ENCODE measurements around the gene TBPL1.

TBPL1 gene

DNA sequence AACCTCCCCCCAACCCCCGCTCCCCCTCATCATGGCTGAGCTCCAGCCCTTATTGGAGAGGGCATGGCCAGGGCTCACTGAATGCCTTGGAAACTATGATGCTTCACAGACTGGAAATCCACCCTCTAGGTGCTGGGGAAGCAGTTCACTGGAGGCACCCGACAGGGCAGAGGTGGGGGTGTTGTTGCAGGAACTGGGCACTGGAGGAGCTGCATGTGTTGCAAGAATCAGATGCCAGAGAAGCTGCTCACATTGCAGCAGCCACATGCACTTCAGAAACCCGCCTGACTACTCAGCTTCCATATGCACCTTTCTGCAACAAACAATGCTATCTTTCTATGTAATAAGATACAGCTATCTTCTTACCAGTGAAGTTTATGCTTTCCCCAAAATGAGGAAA is 7.9 kb upstream of the TBPL1 start:
- H3K4me3 Mint-ChIP-seq, result no peak overlapping the region
- no peak for DNase-seq (ENCODE audit: low spot score in 2 of 2)
- H3K9me3 Mint-ChIP-seq, result no peaks in the 10 kb centered on the region
- ATAC-seq, result no peak
- H3K36me3 Mint-ChIP-seq, result no peaks in the 10 kb centered on the region
- H3K4me1 Mint-ChIP-seq, result no peaks in the 10 kb centered on the region
- H3K27ac Mint-ChIP-seq, result no peak overlapping the region

DNA sequence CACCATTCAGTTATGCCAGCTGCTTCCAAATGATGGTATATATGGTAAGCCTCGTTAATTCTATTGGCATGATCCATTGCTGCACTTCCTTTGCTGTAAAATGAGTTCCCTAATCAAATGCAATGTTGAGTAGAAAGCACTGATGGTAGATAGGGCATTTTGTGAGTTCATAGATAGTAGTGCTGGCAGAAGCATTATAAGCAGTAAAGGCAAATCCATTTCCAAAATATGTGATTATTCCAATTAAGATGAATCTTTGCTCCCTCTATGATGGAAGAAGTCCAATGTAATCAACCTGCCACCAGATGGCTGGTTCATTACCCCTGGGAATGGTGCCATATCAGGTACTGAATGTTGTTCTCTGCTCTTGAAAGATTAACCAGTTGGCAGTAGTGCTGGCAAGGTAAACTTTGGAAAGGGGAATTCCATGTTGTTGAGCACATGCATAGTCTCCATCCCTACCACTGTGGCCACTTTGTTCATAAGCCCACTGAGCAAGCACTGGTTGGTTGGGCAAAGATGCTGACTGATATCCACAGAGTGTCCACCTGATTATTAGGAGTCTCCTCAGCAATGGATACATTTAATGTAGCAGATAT is 5.6 kb upstream of the TBPL1 start:
- ATAC-seq (no peak), DNase-seq (ENCODE audit: low spot score in 2 of 2) (no peak)
- no peak overlapping the region for H3K27ac Mint-ChIP-seq
- H3K9me3 Mint-ChIP-seq, result no peaks in the 10 kb centered on the region
- H3K4me3 Mint-ChIP-seq, result no peak overlapping the region
- no peaks in the 10 kb centered on the region for H3K36me3 Mint-ChIP-seq
- peaks cover 8% of the 10 kb centered on the region for H3K4me1 Mint-ChIP-seq

- DNase-seq (ENCODE audit: low spot score in 2 of 2) (no peak), ATAC-seq (no peak)
- H3K27ac Mint-ChIP-seq, result no peak overlapping the region
- peaks cover 6% of the 10 kb centered on the region for H3K36me3 Mint-ChIP-seq
- peaks cover 8% of the 10 kb centered on the region for H3K4me1 Mint-ChIP-seq
- H3K4me3 Mint-ChIP-seq, result no peak overlapping the region
- no peaks in the 10 kb centered on the region for H3K9me3 Mint-ChIP-seq
Measured at GRCh38 chr6:133948472-133948871, 4.6 kb upstream of the TBPL1 start.

DNA sequence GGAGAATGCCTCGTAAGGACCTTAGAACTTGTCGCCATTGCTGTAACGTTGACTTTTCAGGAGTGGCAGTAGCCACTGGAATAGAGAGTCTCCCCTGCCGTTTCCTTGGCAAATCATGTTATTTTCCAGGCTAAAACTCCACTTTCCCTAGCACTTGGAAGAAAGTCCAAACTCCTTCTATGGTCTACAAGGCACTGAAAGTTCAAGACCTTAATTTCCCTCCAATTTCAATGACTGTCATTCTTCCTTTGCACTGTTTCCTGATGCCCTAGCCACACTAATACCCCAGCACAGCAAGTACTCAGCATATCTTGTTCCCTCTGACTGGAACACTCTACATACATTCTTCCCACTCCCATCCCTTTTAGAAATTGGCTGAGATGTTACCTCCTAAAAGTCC is 1.8 kb upstream of the TBPL1 start:
- peaks cover 27% of the 10 kb centered on the region for H3K4me1 Mint-ChIP-seq
- peak overlapping the region; percentile 95 for H3K27ac Mint-ChIP-seq
- H3K4me3 Mint-ChIP-seq, result peak overlapping the region; percentile 95
- no peak for DNase-seq (ENCODE audit: low spot score in 2 of 2)
- no peaks in the 10 kb centered on the region for H3K9me3 Mint-ChIP-seq
- no peak for ATAC-seq
- peaks cover 6% of the 10 kb centered on the region for H3K36me3 Mint-ChIP-seq

DNA sequence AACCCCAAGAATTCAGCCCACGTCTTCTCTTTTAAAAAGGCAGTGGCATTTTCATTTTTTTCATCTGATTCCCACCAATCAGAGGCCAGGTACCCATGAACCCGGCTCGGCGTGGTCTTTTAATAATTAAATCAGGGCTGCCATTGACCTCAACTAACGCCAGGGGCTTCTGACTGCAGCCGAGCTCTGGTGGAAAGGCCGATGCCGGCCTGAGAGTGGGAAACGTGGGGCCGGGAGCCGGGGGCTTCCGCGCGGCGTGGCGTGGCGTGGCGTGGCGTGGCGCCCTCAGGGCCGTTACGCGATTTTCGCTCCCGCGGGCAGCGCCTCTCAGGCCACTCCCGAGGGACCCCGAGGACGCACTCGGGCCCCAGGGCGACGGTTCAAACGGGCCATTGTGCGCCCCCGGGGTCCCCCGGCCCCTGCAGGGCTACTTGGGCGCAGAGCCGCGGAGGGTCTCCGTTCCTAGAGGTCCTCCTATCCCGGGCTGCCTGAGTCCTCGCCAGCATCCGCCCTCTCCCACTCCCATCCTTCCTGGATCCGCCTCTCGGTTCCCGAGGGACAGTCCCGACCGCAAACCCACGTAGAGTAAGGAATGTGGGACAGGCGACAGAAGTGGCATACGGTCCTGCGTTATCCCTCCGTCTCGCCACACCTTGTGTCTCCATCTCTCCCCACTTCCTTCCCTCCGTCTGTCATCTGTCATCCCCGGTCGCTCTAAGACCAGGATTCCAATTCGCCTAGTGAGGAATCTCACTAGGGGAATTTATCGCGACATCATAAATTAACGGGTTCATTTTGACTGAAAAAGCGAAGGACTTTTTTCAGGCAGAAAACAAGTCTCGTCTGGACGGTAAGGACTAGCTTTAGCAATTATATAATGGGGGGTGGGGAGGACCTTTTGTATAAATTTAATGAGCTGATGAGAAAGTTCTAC is 876 bp upstream of the TBPL1 start:
- peak overlapping the region; percentile 95 for H3K4me3 Mint-ChIP-seq
- peaks cover 36% of the 10 kb centered on the region for H3K4me1 Mint-ChIP-seq
- peak overlapping the region; percentile 95 for H3K27ac Mint-ChIP-seq
- H3K9me3 Mint-ChIP-seq, result no peaks in the 10 kb centered on the region
- DNase-seq (ENCODE audit: low spot score in 2 of 2), result peak; percentile 31 to 76
- ATAC-seq, result peak; percentile 57
- H3K36me3 Mint-ChIP-seq, result peaks cover 6% of the 10 kb centered on the region

DNA sequence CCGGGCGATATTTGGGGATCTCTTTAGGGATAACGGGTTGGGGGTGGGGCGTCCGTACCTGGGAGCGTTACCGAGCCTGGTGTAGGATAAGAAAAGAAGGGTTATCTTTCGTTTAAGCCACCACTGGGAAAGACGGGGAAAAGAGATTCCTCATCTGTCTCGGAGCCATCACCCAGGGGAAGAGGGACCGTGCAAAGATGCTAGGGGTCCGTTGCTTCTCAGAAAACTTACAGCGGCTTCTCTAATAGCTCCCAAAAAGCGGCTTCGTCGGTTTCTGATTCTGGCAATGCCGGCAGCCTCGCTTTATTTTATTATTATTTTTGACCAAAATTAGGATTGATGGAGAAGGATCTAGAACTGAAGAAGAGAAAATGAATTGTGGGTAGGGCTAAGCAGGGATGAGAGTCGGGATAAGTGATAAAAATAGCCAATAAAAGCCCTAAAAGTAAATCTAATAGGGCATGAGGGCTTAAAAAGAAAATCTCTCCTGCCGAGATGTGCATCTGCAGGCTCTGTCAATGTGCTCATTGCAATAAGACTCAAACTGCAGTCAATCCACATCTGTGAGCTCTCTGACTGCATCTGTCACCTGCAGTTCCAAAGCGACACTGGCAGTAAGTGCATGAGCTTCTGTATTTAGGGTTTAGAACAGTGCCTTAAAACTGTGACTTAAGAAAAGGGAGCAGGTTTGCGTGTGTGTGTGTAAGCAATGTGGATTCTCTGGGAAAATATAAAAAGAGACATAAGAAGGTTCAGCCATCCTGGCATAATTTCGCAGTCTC is 801 bp downstream of the TBPL1 start:
- no peak for ATAC-seq
- H3K9me3 Mint-ChIP-seq, result no peaks in the 10 kb centered on the region
- DNase-seq (ENCODE audit: low spot score in 2 of 2), result no peak
- peaks cover 6% of the 10 kb centered on the region for H3K36me3 Mint-ChIP-seq
- H3K27ac Mint-ChIP-seq, result peak overlapping the region; percentile 95
- peaks cover 48% of the 10 kb centered on the region for H3K4me1 Mint-ChIP-seq
- H3K4me3 Mint-ChIP-seq, result peak overlapping the region; percentile 95

GRCh38 chr6:133954657-133955576 is 1.9 kb downstream of the TBPL1 start:
- no peaks in the 10 kb centered on the region for H3K9me3 Mint-ChIP-seq
- H3K4me1 Mint-ChIP-seq, result peaks cover 59% of the 10 kb centered on the region
- ATAC-seq, result no peak
- no peak overlapping the region for H3K27ac Mint-ChIP-seq
- H3K4me3 Mint-ChIP-seq, result peak overlapping the region; percentile 95
- peaks cover 6% of the 10 kb centered on the region for H3K36me3 Mint-ChIP-seq
- no peak for DNase-seq (ENCODE audit: low spot score in 2 of 2)

DNA sequence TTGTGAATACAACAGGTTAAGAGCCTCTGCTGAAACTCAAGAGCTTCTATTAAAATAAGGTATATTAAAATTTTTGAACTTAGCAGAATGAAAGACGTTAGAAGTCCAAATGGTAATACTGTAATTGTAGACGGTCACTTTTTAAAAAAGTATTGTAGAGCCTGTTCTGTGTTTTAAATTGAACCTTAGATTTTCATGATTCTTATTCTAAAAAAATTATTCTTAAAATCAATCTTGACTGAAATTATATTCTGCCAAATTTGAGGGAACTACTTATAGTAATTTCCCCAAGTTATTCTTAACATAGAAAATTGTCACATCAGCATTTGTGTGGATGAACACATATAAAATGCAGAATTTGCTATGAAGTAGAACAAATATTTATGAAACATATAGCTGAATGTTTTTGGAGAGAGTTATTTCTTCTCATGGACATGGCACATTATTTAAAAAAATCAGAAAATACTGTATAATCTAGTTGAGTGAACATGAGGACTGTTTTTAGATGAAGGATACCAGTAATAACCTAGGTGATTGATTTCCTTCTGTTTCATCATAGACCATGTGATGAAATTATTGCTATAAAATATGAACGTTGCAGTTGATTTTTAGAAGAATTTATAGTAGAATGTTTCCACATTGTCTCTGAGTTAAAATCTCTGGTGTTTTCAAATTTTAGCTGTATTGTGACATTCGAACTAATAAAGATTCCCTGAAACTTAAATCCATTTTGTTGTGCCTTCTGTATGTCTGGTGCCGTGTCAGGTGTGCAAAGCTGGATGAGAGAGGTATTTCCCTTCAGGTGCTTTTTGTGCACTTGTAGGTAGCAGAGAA is 2.8 kb downstream of the TBPL1 start:
- DNase-seq (ENCODE audit: low spot score in 2 of 2), result no peak
- ATAC-seq, result no peak
- Mint-ChIP-seq H3K4me1 (peaks cover 68% of the 10 kb centered on the region), H3K36me3 (peaks cover 6% of the 10 kb centered on the region), H3K4me3 (peak overlapping the region; percentile 95), H3K27ac (no peak overlapping the region), H3K9me3 (no peaks in the 10 kb centered on the region)

- Mint-ChIP-seq H3K4me3 (no peak overlapping the region), H3K27ac (no peak overlapping the region), H3K36me3 (peaks cover 6% of the 10 kb centered on the region), H3K4me1 (peaks cover 65% of the 10 kb centered on the region), H3K9me3 (no peaks in the 10 kb centered on the region)
- ATAC-seq (no peak), DNase-seq (ENCODE audit: low spot score in 2 of 2) (no peak)
Measured at GRCh38 chr6:133956416-133957049, 3.5 kb downstream of the TBPL1 start.

GRCh38 chr6:133957227-133957626 is 4.2 kb downstream of the TBPL1 start:
- DNase-seq (ENCODE audit: low spot score in 2 of 2), result no peak
- Mint-ChIP-seq H3K4me1 (peaks cover 69% of the 10 kb centered on the region), H3K36me3 (peaks cover 6% of the 10 kb centered on the region), H3K4me3 (no peak overlapping the region), H3K9me3 (no peaks in the 10 kb centered on the region), H3K27ac (no peak overlapping the region)
- ATAC-seq, result no peak

DNA sequence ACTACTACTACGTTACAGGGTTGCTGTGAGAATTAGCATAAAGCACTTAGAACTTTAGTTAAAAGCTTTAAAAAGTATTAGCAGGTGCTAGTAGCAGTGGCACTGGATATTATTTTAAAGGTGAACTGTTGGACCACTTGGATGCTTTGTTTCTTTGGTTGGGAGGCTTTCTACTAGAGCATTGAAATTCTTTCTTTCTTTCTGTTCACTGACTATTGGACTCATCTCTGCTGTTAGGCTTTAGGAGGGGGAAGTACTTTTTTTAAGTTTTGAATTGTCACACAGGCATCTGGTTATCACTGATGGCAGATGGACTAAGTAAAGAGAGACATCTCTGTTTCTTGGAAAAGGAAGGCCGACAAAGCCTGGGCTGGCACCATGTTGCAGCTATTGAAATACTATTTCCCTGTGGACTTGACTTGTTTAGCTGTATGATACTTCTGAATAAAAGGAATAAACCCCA is 4.8 kb downstream of the TBPL1 start:
- Mint-ChIP-seq H3K36me3 (peaks cover 3% of the 10 kb centered on the region), H3K27ac (no peak overlapping the region), H3K9me3 (no peaks in the 10 kb centered on the region), H3K4me3 (no peak overlapping the region), H3K4me1 (peaks cover 75% of the 10 kb centered on the region)
- DNase-seq (ENCODE audit: low spot score in 2 of 2) (no peak), ATAC-seq (no peak)

- no peaks in the 10 kb centered on the region for H3K9me3 Mint-ChIP-seq
- H3K4me1 Mint-ChIP-seq, result peaks cover 77% of the 10 kb centered on the region
Measured at GRCh38 chr6:133958791-133959190, 5.8 kb downstream of the TBPL1 start.

GRCh38 chr6:133959667-133960368 is 6.8 kb downstream of the TBPL1 start:
- peak overlapping the region; percentile 54 for H3K27ac Mint-ChIP-seq
- H3K4me3 Mint-ChIP-seq, result no peak overlapping the region
- H3K36me3 Mint-ChIP-seq, result peaks cover 5% of the 10 kb centered on the region
- peaks cover 76% of the 10 kb centered on the region for H3K4me1 Mint-ChIP-seq
- DNase-seq (ENCODE audit: low spot score in 2 of 2), result no peak
- ATAC-seq, result no peak
- H3K9me3 Mint-ChIP-seq, result no peaks in the 10 kb centered on the region

More at GRCh38 chr6:133958791-133959190, 5.8 kb downstream of the TBPL1 start:
- DNase-seq (ENCODE audit: low spot score in 2 of 2) (no peak), ATAC-seq (no peak)
- Mint-ChIP-seq H3K4me3 (no peak overlapping the region), H3K27ac (no peak overlapping the region), H3K36me3 (no peaks in the 10 kb centered on the region)

Data from stimulated activated effector memory CD8-positive, alpha-beta T cell treated with anti-CD3 and anti-CD28 coated beads, Interleukin-12 subunit alpha, Interleukin-12 subunit beta, amount 100 ng/mL, for 72 hours (primary cell).